HG02763 (cell line): ENCODE data around the gene MTCH2.
"Not testable (repeated sequence)": the region's sequence is repeated elsewhere in the genome, so short reads cannot be mapped to it uniquely, and the experiment has no call there.

Experiments used
- ATAC-seq: cut with Tn5 transposase; IDR thresholded peaks from one replicate; pipeline ENCODE4 v1.9.1; 2021; ENCODE audit warnings: mild to moderate bottlenecking, moderate library complexity; ENCODE audit not compliant: unreplicated experiment

Gene MTCH2

GRCh38 chr11:47640506-47640905 is 1.9 kb downstream of the MTCH2 start:
- ATAC-seq: not testable (repeated sequence)

- ATAC-seq: not testable (repeated sequence)
Measured at GRCh38 chr11:47636331-47636730, 6.0 kb downstream of the MTCH2 start.

GRCh38 chr11:47631473-47631872 is 10.9 kb downstream of the MTCH2 start:
- no peak for ATAC-seq

GRCh38 chr11:47628026-47628425 is 14.3 kb downstream of the MTCH2 start:
- no peak for ATAC-seq

- ATAC-seq: no peak
Measured at GRCh38 chr11:47626234-47626633, 16.1 kb downstream of the MTCH2 start.

GRCh38 chr11:47620836-47621378 is 21.5 kb downstream of the MTCH2 start:
- ATAC-seq: no peak

GRCh38 chr11:47617417-47617809 is 24.9 kb downstream of the MTCH2 start:
- ATAC-seq: no peak

- ATAC-seq: no peak
Measured at GRCh38 chr11:47616726-47617416, 25.5 kb downstream of the MTCH2 start.

- no peak for ATAC-seq
Measured at GRCh38 chr11:47615249-47615648, 27.1 kb downstream of the MTCH2 start.

GRCh38 chr11:47611348-47611794 is 31.0 kb downstream of the MTCH2 start:
- ATAC-seq: peak; percentile 80

GRCh38 chr11:47609675-47610074 is 32.7 kb downstream of the MTCH2 start:
- no peak for ATAC-seq

GRCh38 chr11:47607380-47607779 is 35.0 kb downstream of the MTCH2 start:
- no peak for ATAC-seq

GRCh38 chr11:47606731-47607130 is 35.6 kb downstream of the MTCH2 start:
- ATAC-seq: no peak

- no peak for ATAC-seq
Measured at GRCh38 chr11:47605921-47606320, 36.4 kb downstream of the MTCH2 start.

- ATAC-seq: no peak
Measured at GRCh38 chr11:47603295-47603694, 39.1 kb downstream of the MTCH2 start.

- ATAC-seq: no peak
Measured at GRCh38 chr11:47599902-47600301, 42.5 kb downstream of the MTCH2 start.

- no peak for ATAC-seq
Measured at GRCh38 chr11:47595967-47596366, 46.4 kb downstream of the MTCH2 start.

GRCh38 chr11:47595029-47595428 is 47.3 kb downstream of the MTCH2 start:
- no peak for ATAC-seq

GRCh38 chr11:47593934-47594855 is 48.2 kb downstream of the MTCH2 start, which contains the start of gene C1QTNF4:
Gene C1QTNF4, minus strand, starts transcription at chr11:47594411. Its CDS starts 3,601 bp downstream, at chr11:47590810.
- no peak for ATAC-seq

- ATAC-seq: no peak
Measured at GRCh38 chr11:47593492-47593933, 48.8 kb downstream of the MTCH2 start.

- ATAC-seq: no peak
Measured at GRCh38 chr11:47592970-47593369, 49.4 kb downstream of the MTCH2 start.
